HFF-Myc (cell line): ENCODE measurements around the gene PLA2G3.
"Not testable (repeated sequence)": the region's sequence is repeated elsewhere in the genome, so short reads cannot be mapped to it uniquely, and the experiment has no call there.

ENCODE experiments used
- DNase-seq: peaks from one replicate; pipeline ENCODE4 v3.0.0-alpha.2; 2011; ENCODE audit warnings: low read depth; ENCODE audit errors: extremely low read depth
- H3K4me3 ChIP-seq: replicated peaks from 2 replicates; pipeline ENCODE4 v1.5.1; 2011; ENCODE audit warnings: low read depth, mild to moderate bottlenecking, control low read depth, low read length
- TF ChIP-seq, protein P1 (sequence below): IDR thresholded peaks from 2 replicates; pipeline ENCODE4 v1.5.1; 2012; ENCODE audit warnings: mild to moderate bottlenecking, low read depth, low read length, control low read depth; ENCODE audit errors: missing control alignments

PLA2G3 gene

DNA sequence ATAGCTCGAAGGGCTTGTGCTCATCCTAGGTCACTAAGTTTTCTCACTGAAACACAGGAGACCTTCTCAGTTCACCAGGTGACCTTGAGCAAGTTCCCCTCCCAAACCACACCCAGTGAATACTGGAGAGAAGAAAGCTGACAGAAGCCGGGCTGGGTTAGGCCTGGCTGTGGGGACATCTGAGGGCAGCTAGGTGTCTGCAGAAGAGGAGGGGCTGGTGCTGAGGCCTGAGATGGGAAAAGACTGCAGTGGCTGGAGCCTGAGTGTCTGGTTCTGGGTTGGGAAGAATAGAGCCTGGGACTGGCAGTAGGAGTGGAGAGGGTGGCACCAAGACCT, 18.1 kb downstream of the PLA2G3 start:
- no peak overlapping the region for H3K4me3 ChIP-seq
- no peak for DNase-seq
- TF ChIP-seq, protein P1, sequence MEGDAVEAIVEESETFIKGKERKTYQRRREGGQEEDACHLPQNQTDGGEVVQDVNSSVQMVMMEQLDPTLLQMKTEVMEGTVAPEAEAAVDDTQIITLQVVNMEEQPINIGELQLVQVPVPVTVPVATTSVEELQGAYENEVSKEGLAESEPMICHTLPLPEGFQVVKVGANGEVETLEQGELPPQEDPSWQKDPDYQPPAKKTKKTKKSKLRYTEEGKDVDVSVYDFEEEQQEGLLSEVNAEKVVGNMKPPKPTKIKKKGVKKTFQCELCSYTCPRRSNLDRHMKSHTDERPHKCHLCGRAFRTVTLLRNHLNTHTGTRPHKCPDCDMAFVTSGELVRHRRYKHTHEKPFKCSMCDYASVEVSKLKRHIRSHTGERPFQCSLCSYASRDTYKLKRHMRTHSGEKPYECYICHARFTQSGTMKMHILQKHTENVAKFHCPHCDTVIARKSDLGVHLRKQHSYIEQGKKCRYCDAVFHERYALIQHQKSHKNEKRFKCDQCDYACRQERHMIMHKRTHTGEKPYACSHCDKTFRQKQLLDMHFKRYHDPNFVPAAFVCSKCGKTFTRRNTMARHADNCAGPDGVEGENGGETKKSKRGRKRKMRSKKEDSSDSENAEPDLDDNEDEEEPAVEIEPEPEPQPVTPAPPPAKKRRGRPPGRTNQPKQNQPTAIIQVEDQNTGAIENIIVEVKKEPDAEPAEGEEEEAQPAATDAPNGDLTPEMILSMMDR = no peak

DNA sequence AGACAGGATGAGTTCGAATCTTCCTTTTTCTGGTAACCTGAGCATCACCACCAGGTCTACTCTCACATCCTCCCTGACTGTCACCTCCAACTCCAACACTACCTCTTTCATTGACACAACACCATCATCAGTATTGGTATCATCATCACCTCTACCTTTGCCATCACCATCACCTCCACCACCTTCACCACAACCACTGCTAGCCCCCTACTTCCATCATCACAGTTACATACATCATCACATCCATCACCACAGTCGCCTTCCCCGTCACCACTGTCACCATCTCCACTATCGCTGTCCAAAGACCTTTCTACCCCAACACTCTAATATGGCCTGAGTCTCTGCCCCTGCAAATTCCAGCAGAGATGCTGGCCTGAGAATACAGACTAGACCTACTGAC, 18.9 kb downstream of the PLA2G3 start:
- H3K4me3 ChIP-seq = no peak overlapping the region
- DNase-seq = no peak
- TF ChIP-seq, protein P1 = no peak

GRCh38 chr22:31120642-31121041, 19.7 kb downstream of the PLA2G3 start:
- TF ChIP-seq, protein P1 = no peak
- no peak overlapping the region for H3K4me3 ChIP-seq
- DNase-seq = no peak

DNA sequence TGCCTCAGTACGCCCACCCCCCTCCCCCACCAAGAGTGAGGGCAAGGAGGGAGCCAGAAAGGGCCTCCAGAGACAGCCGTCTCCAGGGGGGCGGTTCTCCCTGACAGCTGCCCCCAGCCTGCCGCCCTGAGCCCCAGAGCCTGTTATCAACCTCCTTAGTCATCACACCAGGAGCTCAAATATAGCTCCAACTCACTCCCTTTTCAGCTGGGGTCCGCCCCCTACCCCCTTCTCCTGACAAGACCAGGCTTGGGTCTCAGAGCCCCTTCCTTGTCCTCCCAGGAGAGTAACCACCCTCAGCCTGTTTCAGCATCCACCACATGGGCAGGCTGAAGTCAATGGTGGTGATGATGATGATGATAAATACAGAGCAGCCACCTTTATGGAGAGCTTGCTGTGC, 20.1 kb downstream of the PLA2G3 start:
- TF ChIP-seq, protein P1 = no peak
- DNase-seq = no peak
- no peak overlapping the region for H3K4me3 ChIP-seq

GRCh38 chr22:31119026-31119717, 21.1 kb downstream of the PLA2G3 start:
- H3K4me3 ChIP-seq = no peak overlapping the region
- TF ChIP-seq, protein P1 = no peak
- no peak for DNase-seq

DNA sequence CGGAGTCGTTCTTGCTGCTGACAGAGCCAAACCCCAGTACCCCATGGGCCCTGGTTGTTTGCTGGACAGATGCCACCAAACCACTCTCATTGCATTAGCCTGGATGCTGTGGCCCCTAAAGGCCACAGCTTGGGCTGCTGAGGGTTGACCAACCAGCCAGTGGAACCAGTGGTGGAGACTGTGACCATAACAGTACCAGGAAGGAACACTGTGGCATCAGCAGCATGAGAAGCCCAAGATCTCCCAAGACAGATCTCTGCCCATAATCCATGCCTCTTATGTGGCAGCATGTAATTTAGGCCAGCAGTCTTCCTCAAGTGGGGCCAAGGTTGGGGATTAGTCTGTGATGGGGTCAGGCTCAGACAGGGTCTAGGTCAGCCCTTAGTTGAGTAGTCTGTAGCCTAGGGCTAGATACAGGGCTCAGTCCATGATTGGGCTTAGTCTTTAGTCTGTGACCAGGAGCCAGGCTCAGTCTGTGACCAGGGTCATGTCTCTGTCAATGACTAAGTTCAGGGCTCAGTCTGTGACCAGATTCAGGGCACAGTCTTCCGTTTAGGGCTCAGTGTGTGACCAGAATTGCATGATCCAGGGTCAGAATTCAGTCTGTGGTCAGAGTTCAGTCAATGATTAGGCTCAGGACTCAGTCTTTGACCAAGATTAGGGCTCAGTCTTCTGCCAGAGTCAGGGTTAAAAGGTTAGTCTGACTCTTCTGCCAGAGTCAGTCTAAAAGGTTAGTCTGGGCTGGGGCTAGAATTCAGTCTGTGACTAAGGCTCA, 22.1 kb downstream of the PLA2G3 start:
- DNase-seq = no peak
- H3K4me3 ChIP-seq = no peak overlapping the region
- TF ChIP-seq, protein P1 = no peak

- not testable (repeated sequence) for DNase-seq, H3K4me3 ChIP-seq
Measured at GRCh38 chr22:31112547-31113091, 27.7 kb downstream of the PLA2G3 start.
